ENCODE results near the gene UTS2.
A peak's percentile ranks its signal among the peaks of the same experiment; 100 is the strongest.

UTS2 gene

GRCh38 chr1:7821282-7821681 is 31.6 kb downstream of the UTS2 start:
- no peak overlapping the region for H3K4me3 ChIP-seq
- H3K27ac ChIP-seq = no peak overlapping the region
- no peak for DNase-seq (ENCODE audit: low spot score)
- TF ChIP-seq CTCF (IDR thresholded peaks at IDR 0.05) = no peak

GRCh38 chr1:7813677-7814373 is 39.0 kb downstream of the UTS2 start:
- no peak for DNase-seq (ENCODE audit: low spot score)
- no peak overlapping the region for H3K4me3 ChIP-seq
- no peak for TF ChIP-seq CTCF (IDR thresholded peaks at IDR 0.05)
- no peak overlapping the region for H3K27ac ChIP-seq

- TF ChIP-seq CTCF (IDR thresholded peaks at IDR 0.05) = no peak
- no peak overlapping the region for H3K27ac ChIP-seq
- no peak for DNase-seq (ENCODE audit: low spot score)
- no peak overlapping the region for H3K4me3 ChIP-seq
These were observed 41.4 kb downstream of the UTS2 start for GRCh38 chr1:7811476-7811875.

GRCh38 chr1:7810395-7810794 is 42.5 kb downstream of the UTS2 start:
- TF ChIP-seq CTCF (IDR thresholded peaks at IDR 0.05) = no peak
- Histone ChIP-seq H3K4me3 (no peak overlapping the region), H3K27ac (no peak overlapping the region)
- DNase-seq (ENCODE audit: low spot score) = no peak

- Histone ChIP-seq H3K4me3 (no peak overlapping the region), H3K27ac (no peak overlapping the region)
- no peak for DNase-seq (ENCODE audit: low spot score)
- TF ChIP-seq CTCF (IDR thresholded peaks at IDR 0.05) = no peak
These were observed 43.1 kb downstream of the UTS2 start for GRCh38 chr1:7809742-7810141.

- peak; percentile 25 for TF ChIP-seq CTCF (IDR thresholded peaks at IDR 0.05)
- no peak for DNase-seq (ENCODE audit: low spot score)
- Histone ChIP-seq H3K27ac (no peak overlapping the region), H3K4me3 (no peak overlapping the region)
These were observed 44.5 kb downstream of the UTS2 start for GRCh38 chr1:7808253-7808844.

- TF ChIP-seq CTCF (IDR thresholded peaks at IDR 0.05) = no peak
- Histone ChIP-seq H3K27ac (no peak overlapping the region), H3K4me3 (no peak overlapping the region)
- no peak for DNase-seq (ENCODE audit: low spot score)
These were observed 47.4 kb downstream of the UTS2 start for GRCh38 chr1:7805460-7805859.
